Measurements from ENCODE around the gene JRKL.

The JRKL gene

DNA sequence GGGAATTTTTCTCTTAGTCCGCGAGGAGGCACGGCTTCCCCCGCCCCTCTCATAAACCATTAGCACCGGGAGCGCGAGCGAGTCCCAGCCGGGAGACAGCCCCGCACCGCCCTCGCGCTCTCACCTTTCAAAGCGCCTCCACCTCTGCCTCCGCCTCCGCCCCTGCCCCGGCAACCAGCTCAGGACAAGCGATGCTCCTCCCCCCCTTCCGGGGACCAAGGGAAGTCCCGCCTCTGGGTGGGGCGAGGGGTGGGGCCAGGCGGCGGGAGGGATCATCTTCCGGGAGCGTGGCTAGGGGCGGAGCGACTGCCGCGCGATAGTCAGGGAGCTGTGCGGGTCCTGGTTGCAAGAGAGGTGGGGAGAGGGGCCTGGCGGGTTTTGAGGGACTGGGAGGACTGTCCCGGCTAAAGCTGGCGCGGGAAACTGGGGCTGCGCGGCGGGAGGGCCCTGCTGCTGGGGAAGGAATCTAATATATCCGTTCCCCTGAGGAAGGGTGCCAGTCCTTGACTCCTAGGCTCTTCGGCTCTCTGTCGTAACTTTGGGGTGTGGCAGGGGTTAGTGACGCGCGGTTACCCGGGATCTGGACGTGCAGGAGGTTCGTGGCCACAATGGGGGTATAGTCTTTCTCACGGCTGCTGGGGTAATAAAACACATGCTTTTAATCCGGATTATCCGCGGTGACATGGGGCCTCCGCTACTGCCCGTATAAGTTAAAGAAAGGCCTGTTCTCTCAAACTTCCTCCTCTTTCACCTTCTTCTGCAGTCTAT, at the start of gene JRKL, which contains the start of gene CCDC82:
Gene JRKL (plus strand): TSS at position 294 of the 768 bp plus-strand sequence. CDS start 637 bp downstream, outside the sequence.
Gene CCDC82 (minus strand): TSS at position 193 of the 768 bp plus-strand sequence. CDS start 5,165 bp downstream, outside the sequence.
- Mint-ChIP-seq H3K4me3 (peak within 1 kb of the TSS; percentile 93), H3K27me3 (no peaks in the 10 kb centered on the region), H3K36me3 (ENCODE audit: low read depth) (peaks cover 37% of the 10 kb centered on the region), H3K27ac (peak within 1 kb of the TSS; percentile 91), H3K4me1 (ENCODE audit: low read depth) (peaks cover 71% of the 10 kb centered on the region), H3K9me3 (peaks cover 4% of the 10 kb centered on the region)

DNA sequence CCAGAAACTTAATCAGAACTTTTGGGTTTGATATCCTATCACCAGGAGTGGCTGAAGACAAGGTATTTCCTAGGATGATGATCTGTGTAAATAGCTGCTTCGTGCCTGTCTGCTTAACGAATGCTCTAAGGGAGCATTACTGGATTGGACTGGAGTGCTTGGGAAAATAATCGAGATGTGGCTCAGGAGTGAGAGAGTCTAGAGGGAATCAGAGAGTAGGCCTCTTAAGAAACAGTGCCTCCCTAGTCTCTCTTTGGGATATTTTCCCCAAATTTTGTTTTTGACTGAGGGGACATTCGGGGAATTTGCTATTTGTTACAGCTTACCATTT, 49.3 kb upstream of the JRKL start:
- Mint-ChIP-seq H3K27ac (peak overlapping the region; percentile 92), H3K36me3 (ENCODE audit: low read depth) (peaks cover 12% of the 10 kb centered on the region), H3K27me3 (no peaks in the 10 kb centered on the region), H3K4me3 (peak overlapping the region; percentile 97), H3K9me3 (no peaks in the 10 kb centered on the region), H3K4me1 (ENCODE audit: low read depth) (peaks cover 63% of the 10 kb centered on the region)

DNA sequence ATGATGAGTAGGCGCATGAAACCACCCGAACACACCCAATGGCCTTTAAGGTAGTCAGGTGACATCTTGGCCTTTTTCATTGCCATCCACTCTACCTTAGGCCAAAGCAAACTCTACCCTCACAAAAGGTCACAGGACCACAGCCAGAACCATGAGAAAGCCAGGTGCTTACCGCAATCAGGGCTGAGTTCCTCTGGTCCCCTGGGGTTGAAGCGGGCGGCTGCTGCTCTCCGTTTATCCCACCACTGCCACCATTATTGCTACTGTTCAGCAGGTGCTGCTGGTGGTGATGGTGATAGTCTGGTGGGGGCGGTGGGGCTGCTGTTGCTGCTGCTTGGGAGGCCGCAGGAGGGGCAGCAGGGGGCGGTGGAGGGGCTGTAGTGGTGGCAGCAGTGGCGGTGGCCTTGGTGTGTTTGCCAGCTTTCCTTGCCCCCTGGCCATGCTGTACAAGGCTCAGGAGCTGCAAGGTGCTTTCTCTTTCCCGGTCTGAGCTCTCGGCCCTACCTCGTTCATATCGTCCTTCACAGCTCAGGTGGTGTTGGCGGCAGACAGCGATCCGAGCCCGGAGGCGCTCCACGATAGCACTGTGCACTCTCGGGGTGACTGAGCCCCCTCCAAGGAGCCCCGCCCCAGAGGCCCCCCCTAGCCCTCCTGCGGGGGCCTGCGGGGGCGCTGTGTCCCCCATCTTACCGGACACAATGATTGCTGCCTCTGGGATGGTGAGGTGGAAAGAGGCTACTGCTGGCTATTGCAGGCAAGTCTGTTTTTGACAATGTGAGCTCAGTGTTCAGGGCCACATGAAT, 48.4 kb upstream of the JRKL start:
- H3K9me3 Mint-ChIP-seq = no peaks in the 10 kb centered on the region
- H3K36me3 Mint-ChIP-seq (ENCODE audit: low read depth) = peaks cover 3% of the 10 kb centered on the region
- H3K27me3 Mint-ChIP-seq = no peaks in the 10 kb centered on the region
- H3K4me1 Mint-ChIP-seq (ENCODE audit: low read depth) = peaks cover 55% of the 10 kb centered on the region
- H3K27ac Mint-ChIP-seq = peak overlapping the region; percentile 92
- peak overlapping the region; percentile 97 for H3K4me3 Mint-ChIP-seq

- peak overlapping the region; percentile 92 for H3K27ac Mint-ChIP-seq
- H3K36me3 Mint-ChIP-seq (ENCODE audit: low read depth) = peaks cover 3% of the 10 kb centered on the region
- peaks cover 46% of the 10 kb centered on the region for H3K4me1 Mint-ChIP-seq (ENCODE audit: low read depth)
- H3K9me3 Mint-ChIP-seq = no peaks in the 10 kb centered on the region
- H3K4me3 Mint-ChIP-seq = peak overlapping the region; percentile 97
- H3K27me3 Mint-ChIP-seq = no peaks in the 10 kb centered on the region
Measured at GRCh38 chr11:96342014-96342960, 47.5 kb upstream of the JRKL start.

GRCh38 chr11:96342961-96343711, 46.7 kb upstream of the JRKL start, which contains the start of gene MAML2:
Gene MAML2 (minus strand): TSS chr11:96343195. CDS start chr11:96341895, 1,300 bp downstream.
- peak within 1 kb of the TSS; percentile 92 for H3K27ac Mint-ChIP-seq
- H3K4me3 Mint-ChIP-seq = peak within 1 kb of the TSS; percentile 97
- H3K36me3 Mint-ChIP-seq (ENCODE audit: low read depth) = peaks cover 3% of the 10 kb centered on the region
- H3K9me3 Mint-ChIP-seq = no peaks in the 10 kb centered on the region
- H3K27me3 Mint-ChIP-seq = no peaks in the 10 kb centered on the region
- peaks cover 37% of the 10 kb centered on the region for H3K4me1 Mint-ChIP-seq (ENCODE audit: low read depth)

DNA sequence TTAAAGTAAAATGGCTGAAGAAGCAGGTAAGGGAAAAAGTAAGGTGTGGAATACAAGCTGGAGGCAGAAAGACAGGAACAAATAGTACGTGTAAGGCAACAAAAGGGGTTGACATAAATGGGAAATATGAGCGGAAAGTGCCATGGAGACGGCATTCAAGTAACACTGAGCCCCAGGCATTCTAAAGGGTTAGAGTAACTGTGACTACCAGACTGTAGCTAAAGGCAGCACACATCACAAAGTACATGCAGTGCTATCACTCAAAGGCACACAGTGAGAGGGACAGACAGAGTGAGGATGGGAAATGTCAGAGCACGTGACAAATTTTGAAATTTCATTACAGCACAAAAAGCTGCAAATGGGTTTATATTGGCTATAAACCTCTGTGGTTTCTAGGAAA, 33.0 kb upstream of the JRKL start:
- H3K4me1 Mint-ChIP-seq (ENCODE audit: low read depth) = peaks cover 31% of the 10 kb centered on the region
- peaks cover 68% of the 10 kb centered on the region for H3K36me3 Mint-ChIP-seq (ENCODE audit: low read depth)
- no peaks in the 10 kb centered on the region for H3K27me3 Mint-ChIP-seq
- no peak overlapping the region for H3K27ac Mint-ChIP-seq
- H3K4me3 Mint-ChIP-seq = no peak overlapping the region
- no peaks in the 10 kb centered on the region for H3K9me3 Mint-ChIP-seq

- H3K9me3 Mint-ChIP-seq = no peaks in the 10 kb centered on the region
- peaks cover 31% of the 10 kb centered on the region for H3K4me1 Mint-ChIP-seq (ENCODE audit: low read depth)
- peak overlapping the region; percentile 73 for H3K27ac Mint-ChIP-seq
- H3K27me3 Mint-ChIP-seq = no peaks in the 10 kb centered on the region
- H3K36me3 Mint-ChIP-seq (ENCODE audit: low read depth) = peaks cover 63% of the 10 kb centered on the region
- H3K4me3 Mint-ChIP-seq = peak overlapping the region; percentile 51
Measured at GRCh38 chr11:96357794-96358193, 32.0 kb upstream of the JRKL start.

- Mint-ChIP-seq H3K4me1 (ENCODE audit: low read depth) (peaks cover 31% of the 10 kb centered on the region), H3K9me3 (no peaks in the 10 kb centered on the region), H3K27ac (peak overlapping the region; percentile 73), H3K36me3 (ENCODE audit: low read depth) (peaks cover 67% of the 10 kb centered on the region), H3K27me3 (no peaks in the 10 kb centered on the region), H3K4me3 (peak overlapping the region; percentile 51)
Measured at GRCh38 chr11:96358321-96358720, 31.5 kb upstream of the JRKL start.

DNA sequence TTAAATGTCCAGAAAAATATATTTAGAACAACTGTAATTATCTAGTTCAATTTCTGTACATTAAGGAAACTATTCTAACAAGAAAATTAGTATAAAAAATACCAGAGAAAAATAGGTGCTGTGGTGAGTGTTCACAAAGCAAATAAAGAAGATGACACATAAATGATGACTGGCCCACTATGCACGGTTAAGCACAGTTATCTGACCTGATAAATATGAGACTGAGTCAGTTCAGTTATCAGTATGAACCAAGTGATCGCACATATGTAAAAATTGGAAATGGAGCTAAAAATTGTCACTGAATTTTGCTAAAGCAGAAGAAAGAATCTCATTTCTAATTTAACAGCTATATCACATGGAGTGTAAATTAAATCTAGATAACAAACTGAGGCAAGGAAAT, 28.0 kb upstream of the JRKL start:
- H3K4me1 Mint-ChIP-seq (ENCODE audit: low read depth) = peaks cover 21% of the 10 kb centered on the region
- H3K4me3 Mint-ChIP-seq = no peak overlapping the region
- H3K36me3 Mint-ChIP-seq (ENCODE audit: low read depth) = peaks cover 44% of the 10 kb centered on the region
- H3K27ac Mint-ChIP-seq = no peak overlapping the region
- no peaks in the 10 kb centered on the region for H3K27me3 Mint-ChIP-seq
- H3K9me3 Mint-ChIP-seq = no peaks in the 10 kb centered on the region

DNA sequence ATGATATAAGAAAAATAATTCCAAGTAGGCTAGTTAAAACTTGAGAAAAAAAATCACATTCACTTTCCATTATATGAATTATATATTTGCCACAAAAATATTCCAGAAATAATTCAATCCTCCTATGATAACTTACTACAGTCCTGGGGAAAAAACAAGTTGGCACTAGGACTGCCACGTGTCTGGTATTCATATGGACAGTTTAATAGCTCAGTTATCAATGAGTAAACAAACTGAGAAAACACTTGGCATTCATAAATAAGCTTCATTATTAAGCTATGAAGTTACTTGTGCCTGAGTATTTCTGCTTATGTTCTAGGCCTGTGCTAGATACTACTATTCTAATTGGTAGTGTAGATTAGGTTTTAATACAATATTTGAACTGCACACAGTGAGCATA, 24.3 kb upstream of the JRKL start:
- peaks cover 4% of the 10 kb centered on the region for H3K4me1 Mint-ChIP-seq (ENCODE audit: low read depth)
- H3K27ac Mint-ChIP-seq = no peak overlapping the region
- H3K9me3 Mint-ChIP-seq = no peaks in the 10 kb centered on the region
- H3K4me3 Mint-ChIP-seq = no peak overlapping the region
- H3K36me3 Mint-ChIP-seq (ENCODE audit: low read depth) = peaks cover 47% of the 10 kb centered on the region
- no peaks in the 10 kb centered on the region for H3K27me3 Mint-ChIP-seq

GRCh38 chr11:96366024-96366423, 23.8 kb upstream of the JRKL start:
- peaks cover 4% of the 10 kb centered on the region for H3K4me1 Mint-ChIP-seq (ENCODE audit: low read depth)
- H3K4me3 Mint-ChIP-seq = no peak overlapping the region
- no peaks in the 10 kb centered on the region for H3K9me3 Mint-ChIP-seq
- H3K36me3 Mint-ChIP-seq (ENCODE audit: low read depth) = peaks cover 47% of the 10 kb centered on the region
- H3K27me3 Mint-ChIP-seq = no peaks in the 10 kb centered on the region
- H3K27ac Mint-ChIP-seq = no peak overlapping the region

DNA sequence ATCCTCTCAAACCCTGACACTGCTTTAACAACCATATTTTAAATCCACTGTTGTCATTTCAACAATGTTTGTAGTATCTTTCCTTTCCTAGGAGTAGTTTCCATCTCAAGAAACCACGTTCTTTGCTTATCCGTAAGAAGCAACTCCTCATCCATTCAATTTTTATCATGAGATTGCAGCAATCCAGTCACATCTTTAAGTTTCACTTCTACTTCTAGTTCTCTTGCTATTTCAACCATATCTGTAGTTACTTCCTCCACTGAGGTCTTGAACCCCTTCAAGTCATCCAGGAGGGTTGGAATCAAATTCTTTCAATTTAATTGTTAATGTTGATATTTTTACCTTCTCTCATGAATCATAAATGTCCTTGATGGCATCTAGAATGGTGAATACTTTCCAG, 22.5 kb upstream of the JRKL start:
- Mint-ChIP-seq H3K27ac (no peak overlapping the region), H3K36me3 (ENCODE audit: low read depth) (peaks cover 54% of the 10 kb centered on the region), H3K27me3 (no peaks in the 10 kb centered on the region), H3K4me3 (no peak overlapping the region), H3K9me3 (no peaks in the 10 kb centered on the region), H3K4me1 (ENCODE audit: low read depth) (peaks cover 4% of the 10 kb centered on the region)

GRCh38 chr11:96373826-96374225, 16.0 kb upstream of the JRKL start:
- no peak overlapping the region for H3K4me3 Mint-ChIP-seq
- no peaks in the 10 kb centered on the region for H3K9me3 Mint-ChIP-seq
- H3K36me3 Mint-ChIP-seq (ENCODE audit: low read depth) = peaks cover 55% of the 10 kb centered on the region
- no peaks in the 10 kb centered on the region for H3K27me3 Mint-ChIP-seq
- no peak overlapping the region for H3K27ac Mint-ChIP-seq
- no peaks in the 10 kb centered on the region for H3K4me1 Mint-ChIP-seq (ENCODE audit: low read depth)

DNA sequence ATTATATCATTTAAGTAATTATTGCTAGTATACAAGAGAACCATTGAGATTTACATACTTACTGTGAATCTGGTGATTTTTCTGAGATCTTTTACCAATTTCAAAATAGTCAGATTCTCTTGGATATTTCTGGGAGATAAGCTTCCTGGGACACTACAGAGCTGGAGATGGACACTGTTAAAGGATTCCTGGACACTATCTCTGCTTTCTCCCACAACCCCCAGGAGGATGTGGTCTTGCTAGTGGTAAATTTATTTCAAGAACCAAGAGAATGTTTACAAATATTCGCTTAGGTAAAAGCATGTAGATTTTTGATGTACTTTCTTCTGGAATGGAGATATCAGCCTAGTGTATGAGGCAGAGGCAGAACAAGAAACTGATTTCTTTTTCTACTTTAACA, 13.0 kb upstream of the JRKL start:
- H3K4me3 Mint-ChIP-seq = no peak overlapping the region
- H3K27ac Mint-ChIP-seq = no peak overlapping the region
- peaks cover 56% of the 10 kb centered on the region for H3K36me3 Mint-ChIP-seq (ENCODE audit: low read depth)
- H3K9me3 Mint-ChIP-seq = no peaks in the 10 kb centered on the region
- no peaks in the 10 kb centered on the region for H3K4me1 Mint-ChIP-seq (ENCODE audit: low read depth)
- no peaks in the 10 kb centered on the region for H3K27me3 Mint-ChIP-seq
